ENCODE data around the gene PCGF3.

The PCGF3 gene

GRCh38 chr4:785332-786073 lies 79.9 kb downstream of the PCGF3 start:
- POLR2A ChIA-PET: no interaction called here
- CTCF ChIA-PET: interaction anchor here (0.7 kb wide), 1 partner anchor 44 kb away, joined by 3 read pairs; no protein-coding TSS in a partner anchor
- no peak for DNase-seq (ENCODE audit: extremely low spot score)
- no peak for TF ChIP-seq CTCF (IDR thresholded peaks at IDR 0.05; ENCODE audit: control extremely low read depth, extremely low read depth, low read depth, missing control alignments)

- no peak for TF ChIP-seq CTCF (IDR thresholded peaks at IDR 0.05; ENCODE audit: control extremely low read depth, extremely low read depth, low read depth, missing control alignments)
- CTCF ChIA-PET: no interaction called here
- POLR2A ChIA-PET: no interaction called here
- DNase-seq (ENCODE audit: extremely low spot score): no peak
Observed at GRCh38 chr4:786074-786741, 80.6 kb downstream of the PCGF3 start.

- ChIA-PET POLR2A (no interaction called here), CTCF (no interaction called here)
- DNase-seq (ENCODE audit: extremely low spot score): no peak
- TF ChIP-seq CTCF (IDR thresholded peaks at IDR 0.05; ENCODE audit: control extremely low read depth, extremely low read depth, low read depth, missing control alignments): no peak
Observed at GRCh38 chr4:786861-787300, 81.2 kb downstream of the PCGF3 start.

- no peak for TF ChIP-seq CTCF (IDR thresholded peaks at IDR 0.05; ENCODE audit: control extremely low read depth, extremely low read depth, low read depth, missing control alignments)
- peak; percentile 42 for DNase-seq (ENCODE audit: extremely low spot score)
- ChIA-PET CTCF (no interaction called here), POLR2A (no interaction called here)
Observed at GRCh38 chr4:787561-787981, 81.9 kb downstream of the PCGF3 start.

GRCh38 chr4:788006-788635 lies 82.5 kb downstream of the PCGF3 start:
- TF ChIP-seq CTCF (IDR thresholded peaks at IDR 0.05; ENCODE audit: control extremely low read depth, extremely low read depth, low read depth, missing control alignments): no peak
- DNase-seq (ENCODE audit: extremely low spot score): no peak
- ChIA-PET CTCF (no interaction called here), POLR2A (no interaction called here)

- no peak for TF ChIP-seq CTCF (IDR thresholded peaks at IDR 0.05; ENCODE audit: control extremely low read depth, extremely low read depth, low read depth, missing control alignments)
- ChIA-PET POLR2A (no interaction called here), CTCF (no interaction called here)
- DNase-seq (ENCODE audit: extremely low spot score): no peak
Observed at GRCh38 chr4:788636-789297, 83.1 kb downstream of the PCGF3 start.
